Hindlimb muscle (tissue), 1 donor: ENCODE measurements around the gene CHRM2. TPM values are rescaled to one million over a fixed set of nuclear protein-coding genes. Genes with fewer than 3 reads are reported as not detected.
A peak's percentile ranks its signal among the peaks of the same experiment; 100 is the strongest.

Experiments used
- DNase-seq: peaks from one replicate; pipeline ENCODE4 v3.0.0-alpha.2; 2013
- polyA plus RNA-seq: library from polyadenylated mRNA; unstranded; fragments of 120-200 nt; gene quantifications from one replicate; pipeline ENCODE4 v1.2.1, GENCODE V29; 2013; ENCODE audit not compliant: insufficient read length

The CHRM2 gene
- polyA plus RNA-seq, 1 donor: 0.12 TPM

DNA sequence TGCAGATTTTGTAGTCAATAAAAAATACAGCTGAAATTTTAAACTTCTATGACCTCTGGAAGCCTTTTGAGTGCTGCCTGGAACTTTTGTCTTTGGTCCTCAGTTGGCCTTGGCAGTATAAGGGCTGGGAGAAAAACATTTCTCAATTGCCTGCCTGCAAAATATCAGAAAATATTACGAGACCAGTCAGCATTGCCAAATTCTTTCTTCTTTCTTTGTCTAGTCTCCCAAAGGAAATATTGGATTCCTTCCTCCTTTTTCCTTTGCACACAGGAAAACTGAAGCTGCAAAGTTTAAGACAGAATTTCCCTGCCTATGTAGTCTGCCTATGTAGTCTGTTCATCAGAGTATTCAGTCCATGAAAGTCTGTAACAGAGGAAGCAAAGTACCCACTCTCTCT is 95.9 kb downstream of the CHRM2 start:
- DNase-seq: peak; percentile 45

DNA sequence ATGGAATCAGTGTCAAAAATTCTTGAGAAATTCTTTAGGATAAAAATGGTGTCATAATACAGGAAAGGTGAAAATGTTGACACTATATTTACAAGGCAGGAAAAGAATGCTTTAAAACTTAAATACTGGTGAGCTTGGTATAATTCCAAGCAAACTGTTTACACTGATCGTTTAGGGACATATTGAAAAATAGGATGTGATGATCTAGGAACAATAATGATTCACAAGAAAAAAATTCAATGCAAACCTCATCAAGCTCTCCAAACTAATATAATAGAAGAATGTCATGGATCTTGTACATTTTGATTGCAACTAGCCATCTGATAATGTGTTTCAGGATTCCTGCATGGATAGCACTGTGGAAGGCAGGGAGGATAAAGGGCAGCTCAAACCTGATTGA is 98.4 kb downstream of the CHRM2 start:
- no peak for DNase-seq

DNA sequence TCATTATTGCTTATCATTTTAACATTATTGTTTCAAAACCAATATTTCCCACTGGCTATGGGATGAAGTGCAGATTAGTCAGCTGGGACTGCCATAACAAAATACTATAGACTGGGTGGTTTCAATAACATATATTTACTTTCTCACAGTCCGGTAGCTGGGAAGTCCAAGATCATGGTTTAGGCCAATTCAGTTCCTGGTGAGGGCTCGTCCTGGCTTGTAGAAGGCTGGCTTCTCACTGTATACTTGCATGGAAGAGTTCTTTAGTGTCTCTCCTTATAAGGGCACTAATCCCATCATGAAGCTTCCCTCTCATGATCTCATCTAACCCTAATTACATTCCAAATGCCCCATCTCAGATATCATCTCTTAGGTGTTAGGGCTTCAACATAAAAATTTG is 101.3 kb downstream of the CHRM2 start:
- no peak for DNase-seq

DNA sequence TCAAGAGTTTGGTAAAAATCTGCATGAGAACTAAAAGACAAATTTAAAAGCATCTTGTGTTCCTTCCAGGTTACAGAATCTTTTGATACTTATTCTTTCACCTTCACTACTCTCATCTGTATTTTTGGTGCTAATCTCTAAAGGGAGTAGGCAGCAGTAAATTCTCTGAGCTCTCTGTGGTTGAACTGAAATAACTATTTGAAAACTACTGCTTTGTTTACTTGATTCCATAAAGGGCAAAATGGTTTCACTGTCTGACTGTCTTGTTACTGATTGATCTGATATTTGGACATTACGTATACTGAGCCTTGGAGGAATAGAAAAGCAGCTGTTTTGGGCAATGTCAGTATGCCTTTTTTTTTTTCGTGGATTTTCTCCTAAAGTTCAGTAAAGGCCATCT is 103.3 kb downstream of the CHRM2 start:
- DNase-seq: no peak

DNA sequence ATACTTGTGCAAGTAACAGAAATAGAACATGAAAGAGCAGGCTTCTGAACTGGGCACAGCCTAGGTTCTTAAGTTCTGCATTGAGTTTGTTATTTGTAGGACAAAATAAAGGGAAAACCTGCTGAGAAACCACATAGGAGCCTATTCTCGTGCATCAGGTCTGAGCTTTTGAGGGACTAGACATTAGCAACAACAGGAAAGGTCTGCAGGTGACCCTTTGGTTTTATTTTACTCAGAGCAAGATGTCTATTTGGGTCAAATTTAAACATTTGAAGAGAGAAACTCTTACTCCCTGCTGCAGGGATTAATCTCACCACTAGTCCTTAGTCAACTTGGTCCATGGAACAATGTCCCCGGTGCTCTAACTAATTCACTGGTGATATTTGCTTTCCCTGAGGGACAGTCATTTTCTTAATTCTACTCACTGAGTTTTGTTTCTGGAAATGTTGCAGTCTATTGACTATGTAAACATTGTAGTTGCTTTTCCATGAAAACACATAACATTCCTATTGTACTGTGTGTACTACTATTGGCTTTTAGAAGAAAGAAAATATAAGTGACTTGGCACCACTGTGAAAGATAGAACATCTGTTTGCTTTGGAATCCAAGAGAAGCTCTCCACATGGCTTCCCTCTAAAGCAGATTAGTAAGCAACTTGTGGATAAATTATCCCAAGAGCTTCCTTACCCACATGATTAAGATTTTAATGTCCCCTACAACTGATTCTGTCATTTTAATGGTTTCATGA is 108.2 kb downstream of the CHRM2 start:
- peak; percentile 32 for DNase-seq

DNA sequence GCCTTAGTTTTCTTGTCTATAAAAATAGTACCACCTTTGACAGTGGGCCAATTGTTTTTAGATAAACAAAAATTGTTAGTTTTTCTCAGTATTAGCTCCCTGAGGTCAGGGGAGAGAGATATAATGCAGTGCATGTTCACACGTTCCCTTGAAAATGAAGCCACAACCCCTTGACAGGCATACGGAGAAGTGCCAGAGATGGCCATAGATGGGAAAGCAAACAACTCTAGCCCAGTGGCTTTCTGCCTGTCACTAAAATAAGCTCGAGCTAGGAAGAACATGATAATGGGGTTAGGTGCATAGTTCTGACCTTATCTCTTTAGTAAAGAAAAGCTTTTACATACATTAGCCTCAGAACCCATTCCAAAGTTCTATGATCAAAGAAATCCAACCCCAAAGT is 124.9 kb downstream of the CHRM2 start:
- no peak for DNase-seq

DNA sequence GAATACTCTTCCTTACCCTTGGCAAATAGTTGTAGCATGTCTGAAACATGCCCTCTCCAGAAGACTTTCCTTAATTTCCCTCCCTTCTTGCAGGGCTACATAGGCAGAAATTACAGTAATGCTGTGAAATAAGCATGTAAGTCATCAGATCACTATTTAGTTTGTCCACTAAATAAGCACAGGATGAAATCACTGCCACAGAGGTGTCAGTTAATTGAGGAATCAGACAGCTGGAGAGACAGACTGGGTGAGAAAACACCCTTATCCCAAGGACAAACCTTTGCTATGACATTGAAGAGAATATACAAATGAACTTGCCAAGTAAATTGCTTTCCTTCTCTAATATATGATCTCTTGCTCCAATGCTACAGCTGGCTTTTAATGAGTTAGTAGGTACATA is 129.3 kb downstream of the CHRM2 start:
- DNase-seq: no peak

DNA sequence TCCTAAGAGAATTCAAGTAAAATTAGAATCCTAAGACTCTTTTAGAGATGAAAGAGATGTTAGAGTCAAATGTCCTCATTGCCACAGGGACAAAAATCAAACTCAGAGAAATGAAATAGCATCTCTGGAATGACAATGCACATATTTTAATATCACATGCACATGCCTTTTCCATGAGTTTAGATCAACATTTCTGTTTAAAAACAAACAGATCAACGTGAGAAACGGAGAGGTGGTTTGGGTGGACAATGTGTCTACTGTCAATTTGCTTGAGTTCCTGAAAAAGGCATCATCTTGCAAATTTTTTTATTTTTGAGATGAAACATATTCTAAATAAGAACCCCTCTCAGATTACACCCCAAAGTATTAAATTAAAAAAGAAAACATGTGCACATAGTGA is 130.0 kb downstream of the CHRM2 start:
- DNase-seq: no peak

DNA sequence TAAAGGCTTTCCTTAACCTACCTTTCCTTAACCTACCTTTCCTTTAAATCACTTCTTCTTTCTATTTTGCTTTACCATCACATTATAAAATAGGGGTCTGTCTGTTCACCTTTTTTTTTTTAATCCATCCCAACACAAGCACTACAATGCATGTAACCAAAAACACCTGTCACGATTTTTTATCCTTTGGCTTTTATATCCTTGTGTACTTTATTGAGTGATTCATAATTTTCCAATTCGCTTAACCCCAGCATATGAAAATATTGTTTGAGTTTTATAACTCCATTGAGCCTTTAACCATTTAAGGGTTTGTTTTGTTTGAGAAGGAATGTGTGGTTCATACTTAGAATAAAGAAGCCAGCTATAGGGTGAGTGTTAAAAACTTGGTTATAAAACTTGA is 132.2 kb downstream of the CHRM2 start:
- DNase-seq: no peak

DNA sequence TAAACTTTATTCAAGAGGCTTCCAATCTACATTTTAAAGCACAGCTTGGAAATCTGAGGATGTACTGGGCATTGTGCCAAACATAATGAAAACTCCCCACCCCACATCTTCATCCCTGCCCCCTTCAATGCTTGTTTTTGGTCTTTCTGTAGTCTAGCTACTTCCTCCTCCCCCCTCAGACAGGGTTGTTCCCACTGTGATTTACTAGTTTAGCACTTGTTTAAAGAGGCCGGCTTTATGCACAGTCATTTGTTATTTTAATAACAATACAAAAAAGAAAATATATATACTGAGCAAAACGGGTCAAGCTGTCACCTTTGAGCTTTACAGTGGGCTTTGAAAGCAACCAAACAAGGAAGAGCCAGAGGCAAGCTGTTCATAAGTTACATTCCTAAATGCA is 132.6 kb downstream of the CHRM2 start:
- DNase-seq: no peak

DNA sequence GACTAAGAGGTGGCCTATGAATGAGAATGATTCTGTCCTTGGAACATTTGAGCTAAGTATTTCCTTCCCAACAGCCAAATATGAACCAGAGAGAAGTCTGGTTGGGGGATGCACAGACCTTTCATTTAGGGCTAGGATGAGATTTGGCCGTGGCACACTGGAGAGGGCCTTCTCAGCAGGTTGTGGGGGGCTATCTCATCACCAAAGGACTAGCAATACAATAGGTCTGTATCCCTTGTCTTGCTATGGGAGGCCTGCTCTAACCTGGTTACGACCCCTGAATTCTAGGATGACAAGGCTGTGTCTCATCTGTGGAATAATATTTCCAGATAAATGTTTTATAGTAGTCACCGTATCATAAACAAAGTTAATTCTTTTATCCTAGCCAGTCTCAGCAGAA is 133.0 kb downstream of the CHRM2 start:
- no peak for DNase-seq

DNA sequence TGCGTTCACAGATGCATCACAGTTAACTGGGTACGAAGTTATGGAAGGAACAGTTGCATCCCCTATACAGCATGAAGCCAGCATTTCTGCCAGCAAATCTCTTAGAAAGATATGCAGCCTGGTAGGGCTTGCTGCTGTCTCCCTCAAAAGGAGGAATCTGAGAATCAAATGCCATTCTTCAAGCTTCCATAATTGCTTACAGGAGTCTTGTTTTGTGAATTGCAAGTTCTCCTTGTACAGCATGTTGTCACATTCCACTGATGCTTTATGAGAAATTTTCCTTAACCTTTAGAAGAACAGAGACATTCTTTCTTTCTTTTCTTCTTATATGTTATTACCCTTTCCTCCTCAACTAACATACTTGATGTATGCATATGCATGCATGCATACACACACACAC is 134.6 kb downstream of the CHRM2 start:
- no peak for DNase-seq

DNA sequence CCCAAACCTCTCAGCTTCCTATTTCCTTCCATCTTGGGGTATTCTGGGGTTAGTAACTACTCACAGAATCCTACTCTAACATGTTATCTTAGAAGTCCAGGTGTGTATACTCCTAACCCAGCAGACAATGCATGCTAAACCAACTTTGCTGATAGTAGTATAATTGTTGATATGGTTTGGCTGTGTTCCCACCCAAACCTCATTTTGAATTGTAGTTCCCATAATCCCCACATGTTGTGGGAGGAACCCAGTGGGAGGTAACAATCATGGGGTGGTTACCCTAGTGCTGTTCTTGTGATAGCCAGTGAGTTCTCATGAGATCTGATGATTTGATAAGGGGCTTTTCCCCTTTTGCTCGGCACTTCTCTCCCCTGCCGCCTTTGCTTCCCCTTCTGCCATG is 135.1 kb downstream of the CHRM2 start:
- DNase-seq: no peak

DNA sequence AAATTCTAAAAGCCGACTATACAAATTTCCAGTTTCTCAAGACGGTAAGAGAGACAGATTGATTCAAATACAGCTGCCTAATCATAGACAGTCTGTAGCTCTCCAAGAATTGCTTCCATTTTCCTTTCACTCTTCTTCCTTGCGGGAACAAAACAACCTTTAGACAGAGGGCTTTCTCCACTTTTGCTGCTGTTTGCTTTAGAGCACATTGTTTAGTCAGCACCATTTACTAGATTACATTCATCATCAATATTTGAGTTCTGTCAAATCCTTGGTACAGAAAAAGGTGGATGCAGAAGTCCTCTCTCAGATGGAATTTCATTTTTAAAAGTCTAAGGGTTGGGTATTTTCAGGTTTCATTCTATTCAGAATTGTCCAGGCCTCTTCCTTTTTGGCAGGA is 137.4 kb downstream of the CHRM2 start:
- DNase-seq: no peak

DNA sequence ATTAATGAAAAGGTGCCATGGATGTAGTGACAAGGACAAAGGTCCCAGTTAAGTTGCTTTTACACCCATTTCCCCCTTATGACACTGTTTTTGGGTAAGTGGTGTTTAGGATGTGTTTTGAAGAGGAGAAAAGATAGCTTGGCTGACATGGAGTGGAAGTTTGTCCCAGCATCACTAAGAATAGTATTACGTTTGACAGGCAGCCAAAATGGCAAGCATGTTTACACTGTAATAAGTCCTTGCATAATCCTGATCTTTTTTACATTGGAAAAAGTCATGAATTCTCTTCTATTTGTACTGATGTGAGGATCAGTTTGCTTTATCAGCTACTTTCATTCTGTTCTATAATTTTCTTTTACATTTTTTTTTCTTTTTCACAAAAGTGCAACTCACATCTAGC is 137.8 kb downstream of the CHRM2 start:
- peak; percentile 29 for DNase-seq

DNA sequence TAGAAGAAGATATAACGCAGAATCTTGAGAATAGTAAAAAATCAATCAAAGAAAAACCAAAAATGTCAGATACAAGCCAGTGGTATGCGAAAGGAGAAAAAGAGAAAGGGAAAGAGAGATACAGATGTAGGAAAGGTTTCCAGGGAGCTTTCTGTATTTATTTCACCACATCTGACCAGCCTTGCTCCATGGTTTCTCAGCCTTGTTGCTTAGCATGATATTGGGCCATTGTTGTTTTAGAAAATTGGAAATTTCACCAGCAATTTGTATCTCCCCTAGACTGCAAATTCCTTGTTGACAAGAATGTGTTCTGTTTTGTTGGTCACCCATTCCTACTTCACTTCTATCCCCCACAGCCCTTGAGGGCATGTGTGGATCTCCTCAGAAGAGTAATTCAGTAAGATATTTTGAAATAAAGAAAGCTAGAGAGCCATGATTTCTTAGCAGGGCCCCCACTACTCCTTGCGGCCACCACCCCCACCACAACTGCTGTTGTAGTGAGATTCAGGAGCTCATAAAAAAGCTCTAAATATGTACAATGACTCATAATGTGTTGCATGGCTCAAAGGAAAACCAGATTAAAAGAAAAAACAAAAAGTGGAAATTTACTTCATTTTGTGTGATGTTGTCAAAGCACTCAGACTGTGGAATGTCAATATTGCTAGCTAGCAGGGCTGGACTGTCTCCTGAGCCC is 138.7 kb downstream of the CHRM2 start:
- no peak for DNase-seq

DNA sequence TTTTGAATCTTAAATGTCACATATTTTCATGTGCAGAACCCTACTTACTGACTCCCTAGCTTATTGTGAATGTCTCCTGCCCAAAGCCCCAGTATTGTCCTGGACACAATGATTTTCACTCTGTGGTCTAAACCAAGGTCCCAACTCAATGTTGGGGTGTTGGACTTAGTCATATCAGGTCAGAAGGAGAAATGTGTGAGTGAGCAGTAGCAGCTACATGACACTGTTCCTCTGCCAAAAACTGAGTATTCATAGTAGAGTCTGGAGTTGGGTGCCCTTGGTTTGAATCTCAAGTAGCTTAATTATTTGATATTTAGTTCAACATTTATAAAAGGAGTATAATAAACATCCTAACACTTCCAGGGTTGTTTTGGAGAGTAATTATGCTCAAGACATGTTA is 141.0 kb downstream of the CHRM2 start:
- DNase-seq: no peak

DNA sequence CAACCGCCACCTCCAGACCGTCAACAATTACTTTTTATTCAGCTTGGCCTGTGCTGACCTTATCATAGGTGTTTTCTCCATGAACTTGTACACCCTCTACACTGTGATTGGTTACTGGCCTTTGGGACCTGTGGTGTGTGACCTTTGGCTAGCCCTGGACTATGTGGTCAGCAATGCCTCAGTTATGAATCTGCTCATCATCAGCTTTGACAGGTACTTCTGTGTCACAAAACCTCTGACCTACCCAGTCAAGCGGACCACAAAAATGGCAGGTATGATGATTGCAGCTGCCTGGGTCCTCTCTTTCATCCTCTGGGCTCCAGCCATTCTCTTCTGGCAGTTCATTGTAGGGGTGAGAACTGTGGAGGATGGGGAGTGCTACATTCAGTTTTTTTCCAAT is 146.6 kb downstream of the CHRM2 start:
- DNase-seq: no peak

DNA sequence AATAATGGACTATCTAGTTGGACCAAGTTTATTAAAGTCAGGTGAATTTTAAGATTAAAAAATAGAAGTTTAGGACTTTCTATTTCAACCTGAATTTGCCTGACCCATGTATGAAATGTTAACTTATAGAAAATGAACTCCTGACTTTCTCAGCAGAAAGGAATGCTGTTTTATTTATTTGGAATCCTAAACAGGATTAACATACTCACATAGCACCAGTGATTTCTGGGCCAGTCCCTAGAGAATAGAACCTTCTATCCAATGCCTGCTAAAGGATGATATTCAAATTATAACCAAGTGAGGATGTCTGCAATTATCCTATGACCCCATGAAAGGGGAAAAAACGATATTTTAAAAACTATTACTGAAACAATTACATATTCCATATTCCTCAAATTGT is 148.8 kb downstream of the CHRM2 start:
- DNase-seq: no peak

DNA sequence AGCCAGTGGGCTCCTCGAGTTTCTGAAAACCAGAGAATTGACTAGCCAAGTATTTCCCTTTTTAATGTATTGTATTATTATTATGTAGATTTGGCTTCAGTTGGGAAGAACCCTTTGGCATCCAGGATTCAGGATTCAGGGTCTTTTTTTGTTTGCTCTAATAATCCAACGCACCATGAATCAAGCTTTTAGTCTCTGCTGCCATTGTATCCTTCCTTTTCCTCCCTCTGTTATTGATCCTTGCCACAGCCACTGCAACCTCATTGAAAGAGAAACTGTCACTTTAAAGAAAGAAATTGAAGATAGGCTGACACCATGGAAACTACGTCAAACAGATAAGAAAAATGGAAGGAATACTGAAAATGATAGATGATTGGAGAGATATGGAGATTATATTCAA is 150.0 kb downstream of the CHRM2 start:
- DNase-seq: no peak

DNA sequence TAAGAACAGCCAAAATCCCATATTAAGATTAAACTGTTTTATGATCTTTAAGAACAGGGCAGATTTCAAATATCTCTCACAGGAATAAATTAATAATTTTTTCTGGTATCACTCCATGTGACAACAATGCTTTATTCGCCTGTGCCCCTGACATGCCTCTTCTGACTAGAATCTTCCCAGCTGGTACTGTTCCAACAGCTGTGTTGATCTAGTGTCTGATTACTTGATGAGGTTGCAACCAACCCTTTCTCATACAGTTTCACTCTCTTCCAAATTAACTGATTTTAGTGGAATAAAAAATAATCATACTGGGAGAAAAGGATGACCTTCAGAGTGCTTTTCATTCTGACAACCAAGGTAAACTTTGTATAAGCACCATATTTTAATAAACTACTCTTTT is 151.9 kb downstream of the CHRM2 start:
- DNase-seq: no peak

DNA sequence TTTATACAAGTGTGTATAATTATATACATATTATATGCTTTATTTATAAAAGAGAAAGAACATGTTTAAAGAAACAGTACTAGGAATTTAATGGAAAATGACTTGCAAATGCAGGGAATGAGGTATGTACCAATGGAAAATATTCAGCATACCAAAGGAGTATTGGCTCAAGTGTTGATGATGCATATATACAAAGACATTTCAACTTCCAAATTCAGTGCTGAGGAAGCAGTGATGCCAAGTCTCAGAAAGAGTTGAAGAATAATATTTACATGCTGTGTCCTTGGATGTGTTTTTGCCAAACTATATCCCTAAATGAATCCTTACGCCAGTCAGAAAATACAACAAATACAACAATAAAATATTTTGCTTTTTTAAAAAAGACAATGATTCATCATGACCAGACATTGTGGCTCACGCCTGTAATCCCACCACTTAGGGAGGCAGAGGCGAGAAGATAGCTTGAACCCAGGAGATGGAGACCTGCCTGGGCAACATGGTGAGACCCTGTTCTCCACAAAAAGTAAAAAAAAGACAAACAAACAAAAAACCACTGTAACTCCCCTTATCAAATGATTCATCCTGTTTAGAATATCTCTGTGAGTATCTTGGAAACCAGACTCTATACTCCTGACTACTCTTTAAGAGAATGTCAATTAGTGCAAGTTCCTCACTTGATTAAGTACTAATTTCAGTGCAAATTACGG is 157.2 kb downstream of the CHRM2 start:
- DNase-seq: no peak

DNA sequence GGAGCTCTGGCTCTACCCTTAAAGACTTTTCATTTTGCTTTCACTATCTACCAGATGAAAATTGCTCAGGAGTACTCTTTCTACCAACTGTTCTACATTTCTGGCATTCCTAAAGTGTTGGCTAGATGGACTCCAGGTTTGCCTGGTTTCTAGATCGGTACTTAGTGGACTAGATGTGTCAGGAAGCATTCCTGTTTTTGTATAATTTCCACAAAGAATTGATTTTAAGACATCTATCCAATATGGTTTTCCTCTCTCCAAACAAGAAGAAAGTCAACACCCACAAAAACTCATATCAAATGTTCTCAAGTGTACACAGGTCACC is 157.7 kb downstream of the CHRM2 start:
- DNase-seq: no peak

DNA sequence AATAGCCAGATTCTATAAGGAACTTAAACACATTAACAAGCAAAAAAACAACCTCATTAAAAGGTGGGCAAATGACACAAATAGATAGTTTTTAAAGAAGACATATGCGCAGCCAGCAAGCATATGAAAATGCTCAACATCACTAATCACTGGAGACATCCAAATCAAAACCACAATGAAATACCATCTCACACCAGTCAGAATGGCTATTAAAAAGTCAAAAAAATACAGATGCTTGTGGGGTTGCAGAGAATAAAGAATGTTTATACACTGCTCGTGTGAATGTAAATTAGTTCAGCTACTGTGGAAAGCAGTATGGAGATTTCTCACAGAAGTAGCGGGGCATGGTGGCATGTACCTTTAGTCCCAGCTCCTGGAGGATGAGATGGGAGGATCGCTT is 164.0 kb downstream of the CHRM2 start:
- no peak for DNase-seq
